Astrocyte (in vitro differentiated cells and primary cell): Measurements from ENCODE around the gene CMIP. TPM values are rescaled to one million over a fixed set of nuclear protein-coding genes. Genes with fewer than 3 reads are reported as not detected.

Experiments used
- DNase-seq: peaks from one replicate; pipeline ENCODE4 v3.0.0-alpha.2; 2010; ENCODE audit warnings: low read depth
- FAIRE-seq: peaks from 2 replicates; lab custom pipeline; 2011; peaks lifted over from hg19 to GRCh38; lab: Jason Lieb, UNC
- H2AFZ ChIP-seq: 2 replicates; pipeline ENCODE4 v1.6.0; 2012; ENCODE audit warnings: low read depth, low read length, inconsistent platforms
- H3K27ac ChIP-seq: 2 replicates; pipeline ENCODE4 v1.5.1; 2011; ENCODE audit warnings: low read depth, low read length, inconsistent platforms
- H3K27me3 ChIP-seq: 2 replicates; pipeline ENCODE4 v1.6.0; 2011; ENCODE audit warnings: low read length, inconsistent platforms; ENCODE audit not compliant: insufficient read depth
- H3K36me3 ChIP-seq: 2 replicates; pipeline ENCODE4 v1.5.1; 2011; ENCODE audit warnings: low read length, inconsistent platforms; ENCODE audit not compliant: insufficient read depth
- H3K4me1 ChIP-seq: 2 replicates; pipeline ENCODE4 v1.5.1; 2011; ENCODE audit warnings: low read length, inconsistent platforms; ENCODE audit not compliant: insufficient read depth
- H3K4me2 ChIP-seq: 2 replicates; pipeline ENCODE4 v1.6.0; 2012; ENCODE audit warnings: low read length, inconsistent platforms
- H3K4me3 ChIP-seq: 2 replicates; pipeline ENCODE4 v1.5.1; 2011; ENCODE audit warnings: low read depth, mild to moderate bottlenecking, low read length, inconsistent platforms; ENCODE audit not compliant: insufficient read depth
- H3K79me2 ChIP-seq: 2 replicates; pipeline ENCODE4 v1.6.0; 2012; ENCODE audit warnings: mild to moderate bottlenecking, low read length, inconsistent platforms; ENCODE audit not compliant: insufficient read depth
- H3K9ac ChIP-seq: 2 replicates; pipeline ENCODE4 v1.6.0; 2012; ENCODE audit warnings: mild to moderate bottlenecking, low read length, inconsistent platforms
- H3K9me3 ChIP-seq: 2 replicates; pipeline ENCODE4 v1.5.1; 2012; ENCODE audit warnings: low read depth, mild to moderate bottlenecking, low read length, inconsistent platforms; ENCODE audit not compliant: insufficient read depth
- H4K20me1 ChIP-seq: 2 replicates; pipeline ENCODE4 v1.6.0; 2012; ENCODE audit warnings: low read length, inconsistent platforms; ENCODE audit not compliant: insufficient read depth
- H3K27ac Mint-ChIP-seq: one replicate; pipeline ENCODE4 v1.8.0; 2021; ENCODE audit warnings: mild to moderate bottlenecking, mixed read lengths; ENCODE audit not compliant: unreplicated experiment
- H3K27me3 Mint-ChIP-seq: one replicate; pipeline ENCODE4 v1.8.0; 2021; ENCODE audit warnings: low read depth, mixed read lengths; ENCODE audit not compliant: unreplicated experiment
- H3K36me3 Mint-ChIP-seq: one replicate; pipeline ENCODE4 v1.8.0; 2021; ENCODE audit warnings: low read depth, mixed read lengths; ENCODE audit not compliant: unreplicated experiment
- H3K4me1 Mint-ChIP-seq: one replicate; pipeline ENCODE4 v1.8.0; 2021; ENCODE audit warnings: low read depth, mixed read lengths; ENCODE audit not compliant: unreplicated experiment
- H3K4me3 Mint-ChIP-seq: one replicate; pipeline ENCODE4 v1.8.0; 2021; ENCODE audit warnings: mild to moderate bottlenecking, moderate library complexity, mixed read lengths; ENCODE audit not compliant: unreplicated experiment
- H3K9me3 Mint-ChIP-seq: one replicate; pipeline ENCODE4 v1.8.0; 2021; ENCODE audit warnings: mild to moderate bottlenecking, mixed read lengths; ENCODE audit not compliant: unreplicated experiment
- CTCF ChIP-seq: IDR thresholded peaks from 2 replicates; pipeline ENCODE4 v1.5.1; 2011; ENCODE audit warnings: low read depth, mild to moderate bottlenecking, inconsistent platforms, low read length, moderate library complexity; ENCODE audit not compliant: insufficient read depth
- EZH2 ChIP-seq: IDR thresholded peaks from 2 replicates; pipeline ENCODE4 v1.6.1; 2012; ENCODE audit warnings: mild to moderate bottlenecking, low read length, inconsistent platforms; ENCODE audit not compliant: insufficient read depth
- total RNA-seq: library from RNA; stranded (reverse); gene quantifications from 2 replicates; pipeline ENCODE4 v1.2.1, GENCODE V29; 2021

The CMIP gene
- total RNA-seq, 1 donor from 2014 or later: 71.5 TPM

- Mint-ChIP-seq H3K4me1 (peaks cover 10% of the 10 kb centered on the region), H3K36me3 (peaks cover 12% of the 10 kb centered on the region), H3K27me3 (no peaks in the 10 kb centered on the region), H3K4me3 (no peak overlapping the region), H3K27ac (no peak overlapping the region), H3K9me3 (no peaks in the 10 kb centered on the region)
- H3K9ac ChIP-seq: no peak overlapping the region
- no peak for TF ChIP-seq CTCF
- no peak for TF ChIP-seq EZH2
- H3K9me3 ChIP-seq: no peaks in the 10 kb centered on the region
- H3K79me2 ChIP-seq: peaks cover 14% of the 10 kb centered on the region
- no peaks in the 10 kb centered on the region for H3K27me3 ChIP-seq
- no peak overlapping the region for H3K4me2 ChIP-seq
- H3K36me3 ChIP-seq: peaks cover 4% of the 10 kb centered on the region
- H3K4me1 ChIP-seq: peaks cover 14% of the 10 kb centered on the region
- DNase-seq (no peak), FAIRE-seq (no peak)
- no peak overlapping the region for H3K27ac ChIP-seq
- H2AFZ ChIP-seq: no peak overlapping the region
- H3K4me3 ChIP-seq: no peak overlapping the region
- H4K20me1 ChIP-seq: peaks cover 81% of the 10 kb centered on the region
These were observed 196.9 kb downstream of the CMIP start for GRCh38 chr16:81641395-81642106.

GRCh38 chr16:81642107-81642436 is 197.5 kb downstream of the CMIP start:
- Mint-ChIP-seq H3K36me3 (peaks cover 12% of the 10 kb centered on the region), H3K9me3 (no peaks in the 10 kb centered on the region), H3K27ac (no peak overlapping the region), H3K27me3 (no peaks in the 10 kb centered on the region), H3K4me1 (peaks cover 12% of the 10 kb centered on the region), H3K4me3 (no peak overlapping the region)
- Histone ChIP-seq H2AFZ (no peak overlapping the region), H3K27ac (no peak overlapping the region), H3K4me2 (no peak overlapping the region), H3K27me3 (no peaks in the 10 kb centered on the region), H3K9ac (no peak overlapping the region), H3K4me1 (peaks cover 16% of the 10 kb centered on the region), H3K4me3 (no peak overlapping the region), H3K36me3 (peaks cover 4% of the 10 kb centered on the region), H3K9me3 (no peaks in the 10 kb centered on the region), H4K20me1 (peaks cover 79% of the 10 kb centered on the region), H3K79me2 (peaks cover 16% of the 10 kb centered on the region)
- FAIRE-seq: no peak
- DNase-seq: no peak
- no peak for TF ChIP-seq EZH2
- TF ChIP-seq CTCF: no peak

GRCh38 chr16:81642943-81643342 is 198.3 kb downstream of the CMIP start:
- Histone ChIP-seq H3K4me3 (no peak overlapping the region), H3K9ac (no peak overlapping the region), H3K4me2 (no peak overlapping the region), H2AFZ (no peak overlapping the region), H3K27ac (no peak overlapping the region), H3K27me3 (no peaks in the 10 kb centered on the region), H3K9me3 (no peaks in the 10 kb centered on the region), H3K36me3 (peaks cover 4% of the 10 kb centered on the region), H4K20me1 (peaks cover 75% of the 10 kb centered on the region), H3K4me1 (peaks cover 22% of the 10 kb centered on the region), H3K79me2 (peaks cover 17% of the 10 kb centered on the region)
- no peak overlapping the region for H3K27ac Mint-ChIP-seq
- TF ChIP-seq CTCF: no peak
- TF ChIP-seq EZH2: no peak
- H3K4me1 Mint-ChIP-seq: peaks cover 19% of the 10 kb centered on the region
- H3K36me3 Mint-ChIP-seq: peaks cover 10% of the 10 kb centered on the region
- H3K4me3 Mint-ChIP-seq: no peak overlapping the region
- H3K9me3 Mint-ChIP-seq: no peaks in the 10 kb centered on the region
- FAIRE-seq (no peak), DNase-seq (peak; percentile 12)
- no peaks in the 10 kb centered on the region for H3K27me3 Mint-ChIP-seq
